Heart right ventricle (tissue), 16 donors: ENCODE results near the gene CCDC91. TPM values are rescaled to one million over a fixed set of nuclear protein-coding genes. Genes with fewer than 3 reads are reported as not detected.

ENCODE experiments used
- ATAC-seq, 8 donors: fragments of 200-7000 bp; cut with Tn5 transposase; one replicate each; pipeline ENCODE4 v1.9.1; 2020; ENCODE audit warnings: mild to moderate bottlenecking in 8 of 8, moderate library complexity in 8 of 8, moderate number of reproducible peaks in 1 of 8
- DNase-seq, 2 donors: peaks; one replicate each; pipeline ENCODE4 v3.0.0-alpha.2; 2020
- H3K27ac ChIP-seq, 10 donors: fragments of 200-600 bp; sonication (generic) in 2 of 10; one replicate each; pipeline versions ENCODE4 v1.5.0 to v1.8.0; 2020 to 2022; ENCODE audit warnings: mild to moderate bottlenecking in 3 of 10
- H3K27me3 ChIP-seq, 7 donors: fragments of 200-600 bp; one replicate each; pipeline ENCODE4 v1.8.0; 2021 to 2022; ENCODE audit warnings: mild to moderate bottlenecking in 2 of 7
- H3K36me3 ChIP-seq, 9 donors: fragments of 200-600 bp; sonication (generic) in 1 of 9; one replicate each; pipeline versions ENCODE4 v1.5.0 to v1.8.0; 2020 to 2022; ENCODE audit warnings: mild to moderate bottlenecking in 2 of 9
- H3K4me1 ChIP-seq, 9 donors: fragments of 200-600 bp; sonication (generic) in 1 of 9; one replicate each; pipeline versions ENCODE4 v1.5.0 to v1.8.0; 2020 to 2022; ENCODE audit warnings: mild to moderate bottlenecking in 4 of 9
- H3K4me3 ChIP-seq, 10 donors: fragments of 200-600 bp; sonication (generic) in 2 of 10; one replicate each; pipeline versions ENCODE4 v1.5.0 to v1.8.0; 2020 to 2022; ENCODE audit warnings: mild to moderate bottlenecking in 7 of 10, moderate library complexity in 2 of 10
- H3K9me3 ChIP-seq, 11 donors: fragments of 200-600 bp in 10 of 11; sonication (generic) in 2 of 11; one replicate each; pipeline versions ENCODE4 v1.5.0 to v1.8.0; 2013 to 2022; ENCODE audit warnings: mild to moderate bottlenecking in 2 of 11, control low read depth in 1 of 11, moderate library complexity in 1 of 11
- CTCF ChIP-seq, 9 donors: fragments of 200-600 bp; sonication (generic) in 2 of 9; IDR thresholded peaks; one replicate each; pipeline versions ENCODE4 v1.5.0 to v1.8.0; 2021 to 2022; ENCODE audit warnings: antibody characterized with exemption in 9 of 9, mild to moderate bottlenecking in 5 of 9, moderate library complexity in 1 of 9
- WGBS, 2 donors: extraction: QIAGEN DNeasy Blood & Tissue Kit; methylation state at CpG; one replicate each; pipeline ENCODE4 v1.1.7; 2013; ENCODE audit warnings: inconsistent platforms in 1 of 2; 5-methylcytosine and 5-hydroxymethylcytosine counted together
- intact Hi-C, 10 donors: fragments of 100-400 bp; cut with DNase I; formaldehyde crosslinking; loops; one replicate each; pipeline versions ENCODE4 v1.11.1 to v1.14.2; 2022
- polyA plus RNA-seq, 2 donors: library from polyadenylated mRNA; stranded (reverse); fragments of 200-250 nt; gene quantifications; one replicate each; pipeline ENCODE4 v1.2.3, GENCODE V29; 2013
- total RNA-seq, 10 donors: library from RNA; stranded (reverse); fragmentation: NEBNext Ultra II Directional in 3 of 10; extraction: Animal tissue kit (Norgen Biotek cat#: 25700) in 3 of 10; gene quantifications; one replicate each; pipeline versions ENCODE4 v1.2.1 to v1.2.4, GENCODE V29; 2021 to 2023
- donor health status: Arrhythmogenic right ventricular cardiomyopathy.
- donor health status: ischemic (EF 13 %, LVEDD 7.1; RV severe dilation, severe dysfunction).
- donor health status: healthy with polysubstance abuse.
- donor health status: DM: no; HTN: yes; CAD: no.
- donor health status: DM: no; HTN: no; CAD: no.
- donor health status: ischemic (EF 25% LVEDD 6.9; RV normal size, moderate dysfunction).
- donor health status: ischemic (EF 25% LVEDD 5.7; RV mildly dilated, moderate dysfunction).
- donor health status: healthy.
- donor health status: DM: yes; HTN: yes; CAD: no.
- donor health status: Ischemic cardiomyopathy.
- donor health status: ischemic (EF 35%, LVEDD 5.7; RV mildly dilated, moderate dysfunction).
- donor health status: nonischemic (EF 11% LVEDD 7.7; RV severe dilation, severe dysfunction).
- donor health status: DM: yes; HTN: yes; CAD: no.
- donor health status: PGD.
- donor health status: ischemic (EF 29% LVEDD 5.4; RV normal size, mild dysfunction).
- donor health status: nonischemic (EF 23%, LVEDD 6.1; RV moderate dilation, normal function).

The CCDC91 gene
- total and polyA plus RNA-seq, 12 donors: 20.5 to 66.4 (median 54.5) TPM

DNA sequence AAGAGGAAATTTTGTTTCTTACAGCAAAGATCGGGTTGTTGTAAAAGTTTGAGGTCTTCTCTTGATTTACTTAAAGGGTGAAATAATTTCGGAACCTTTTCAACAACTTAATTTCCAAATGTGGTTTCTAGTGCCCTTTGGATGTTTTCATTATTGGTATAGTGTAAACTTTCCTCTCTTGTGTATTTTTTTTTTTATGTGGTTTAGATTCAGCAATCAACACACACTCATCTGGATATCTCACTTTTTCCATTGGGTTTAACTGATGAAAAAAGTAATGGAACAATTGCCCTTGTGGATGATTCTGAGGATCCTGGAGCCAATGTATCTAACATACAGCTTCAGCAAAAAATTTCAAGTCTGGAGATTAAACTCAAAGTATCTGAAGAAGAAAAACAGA, 116.3 kb downstream of the CCDC91 start:
- intact Hi-C loops: no loop called here
- TF ChIP-seq CTCF (IDR thresholded peaks at IDR 0.05): no peak
- H3K9me3 ChIP-seq: no peaks in the 10 kb centered on the region

DNA sequence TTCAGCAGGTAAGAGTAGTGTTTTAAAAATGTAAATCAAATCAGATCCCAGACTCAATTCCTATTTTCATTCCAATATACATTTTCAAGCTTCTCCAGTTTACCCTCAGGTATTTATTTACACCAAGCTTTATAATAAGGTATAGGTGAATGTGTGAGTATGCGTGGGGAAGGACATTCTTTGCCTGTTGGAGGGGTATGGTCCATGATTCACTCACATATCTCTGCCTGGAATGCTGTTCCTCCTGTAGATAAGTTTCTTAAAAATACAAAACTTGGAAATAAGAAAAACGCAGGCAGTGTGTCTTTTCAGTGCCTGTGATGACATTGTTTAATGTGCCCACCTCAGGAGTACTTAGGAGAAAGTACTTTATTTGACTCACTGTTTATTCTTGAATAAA, 118.6 kb downstream of the CCDC91 start:
- DNase-seq (no peak), ATAC-seq (no peak)
- peaks cover 0 to 56% (median 3%) of the 10 kb centered on the region in 9 donors for H3K36me3 ChIP-seq
- WGBS, 2 donors: 87 to 90% methylated on average over 2 of the region's 2 CpGs
- no peak overlapping the region for H3K4me3 ChIP-seq
- H3K27me3 ChIP-seq: no peaks in the 10 kb centered on the region
- H3K4me1 ChIP-seq: peaks cover 0 to 10% (median 7%) of the 10 kb centered on the region in 9 donors
- no peak overlapping the region for H3K27ac ChIP-seq
- peaks cover 0 to 7% (median 0%) of the 10 kb centered on the region in 11 donors for H3K9me3 ChIP-seq
- no peak for TF ChIP-seq CTCF (IDR thresholded peaks at IDR 0.05)
- intact Hi-C loops: no loop called here

More for the DNA sequence above, 116.3 kb downstream of the CCDC91 start:
- H3K27me3 ChIP-seq: no peaks in the 10 kb centered on the region
- H3K27ac ChIP-seq: no peak overlapping the region
- DNase-seq (no peak), ATAC-seq (no peak)
- H3K4me3 ChIP-seq: no peak overlapping the region
- no peaks in the 10 kb centered on the region for H3K4me1 ChIP-seq
- 94 to 99% methylated on average over 2 of the region's 2 CpGs for WGBS, 2 donors
- H3K36me3 ChIP-seq: peaks cover 0 to 55% (median 3%) of the 10 kb centered on the region in 9 donors

DNA sequence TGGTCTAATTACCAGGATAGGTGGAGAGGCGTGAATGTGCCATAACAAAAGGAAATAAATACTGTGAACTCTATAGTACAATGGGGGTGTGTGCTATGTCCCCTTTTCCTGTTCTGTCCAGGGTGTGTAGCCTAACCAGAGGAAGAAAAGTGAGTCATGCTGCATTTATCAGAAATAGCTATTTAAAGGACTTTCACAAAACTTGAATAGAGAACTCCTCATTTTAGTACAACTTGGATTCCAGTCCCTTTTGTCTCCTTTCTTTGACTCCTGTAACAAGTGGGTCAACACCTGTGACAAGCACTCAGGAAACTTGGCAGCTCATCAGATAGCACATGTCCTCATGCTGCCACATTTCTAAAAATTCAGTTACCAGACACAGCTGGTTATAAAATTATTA, 123.4 kb downstream of the CCDC91 start:
- peaks cover 0 to 21% (median 14%) of the 10 kb centered on the region in 9 donors for H3K4me1 ChIP-seq
- peaks cover 0 to 27% (median 8%) of the 10 kb centered on the region in 11 donors for H3K9me3 ChIP-seq
- DNase-seq: peak in 1 of 2 donors; percentile 25
- peak in 7 of 8 donors; percentile 7 to 93 (median 77) for ATAC-seq
- H3K4me3 ChIP-seq: no peak overlapping the region
- H3K36me3 ChIP-seq: peaks cover 0 to 46% (median 7%) of the 10 kb centered on the region in 9 donors
- intact Hi-C loops: no loop called here
- no peak for TF ChIP-seq CTCF (IDR thresholded peaks at IDR 0.05)
- no peaks in the 10 kb centered on the region for H3K27me3 ChIP-seq
- peak overlapping the region in 7 of 10 donors; percentile 9 to 56 (median 19) for H3K27ac ChIP-seq
- 69 to 81% methylated on average over 1 of the region's 1 CpG for whole genome bisulfite sequencing, 2 donors

DNA sequence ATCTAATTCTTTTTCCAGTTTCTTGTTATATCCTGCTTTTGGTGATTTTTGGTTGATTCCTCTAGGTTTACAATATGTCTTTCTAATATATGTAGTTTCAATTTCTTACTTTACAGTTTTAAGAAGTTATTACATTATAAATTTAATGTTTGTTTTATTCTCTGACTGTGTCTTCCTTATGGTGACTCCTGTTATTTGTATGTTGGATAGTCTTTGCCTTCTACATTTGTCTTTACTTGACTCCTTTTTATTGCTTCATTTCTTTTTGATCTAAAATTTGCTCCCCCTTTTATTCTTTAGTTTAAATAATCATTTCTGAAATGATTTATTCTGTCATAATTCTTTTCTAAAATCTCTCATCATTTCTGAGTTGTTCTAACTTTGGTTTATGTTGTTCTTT, 125.8 kb downstream of the CCDC91 start:
- H3K9me3 ChIP-seq: peaks cover 0 to 27% (median 8%) of the 10 kb centered on the region in 11 donors
- H3K27ac ChIP-seq: no peak overlapping the region
- H3K36me3 ChIP-seq: peaks cover 0 to 29% (median 7%) of the 10 kb centered on the region in 9 donors
- no peak for DNase-seq
- no peaks in the 10 kb centered on the region for H3K27me3 ChIP-seq
- intact Hi-C loops: no loop called here
- peaks cover 0 to 21% (median 14%) of the 10 kb centered on the region in 9 donors for H3K4me1 ChIP-seq
- ATAC-seq: no peak
- no peak overlapping the region for H3K4me3 ChIP-seq
- TF ChIP-seq CTCF (IDR thresholded peaks at IDR 0.05): no peak
